Memory B cell (primary cell): ENCODE results near the gene KRTAP21-1.

Source experiments
- ATAC-seq: fragments of 150-1000 bp; cut with Tn5 transposase; 2 replicates; pipeline ENCODE4 v1.10.0; 2021; ENCODE audit warnings: low read depth, mild to moderate bottlenecking, moderate library complexity
- DNase-seq, 2 donors: peaks; one replicate each; pipeline ENCODE4 v3.0.0; 2022; ENCODE audit warnings: low spot score in 2 of 2
- H3K27ac Mint-ChIP-seq: one replicate; pipeline ENCODE4 v1.8.0; 2022; ENCODE audit warnings: mild to moderate bottlenecking, moderate library complexity, mixed read lengths
- H3K27me3 Mint-ChIP-seq: one replicate; pipeline ENCODE4 v1.8.0; 2022; ENCODE audit warnings: mixed read lengths
- H3K36me3 Mint-ChIP-seq: one replicate; pipeline ENCODE4 v1.8.0; 2022; ENCODE audit warnings: mild to moderate bottlenecking, mixed read lengths
- H3K4me1 Mint-ChIP-seq: one replicate; pipeline ENCODE4 v1.8.0; 2022; ENCODE audit warnings: mixed read lengths
- H3K4me3 Mint-ChIP-seq: one replicate; pipeline ENCODE4 v1.8.0; 2022; ENCODE audit warnings: mild to moderate bottlenecking, moderate library complexity, mixed read lengths
- H3K9me3 Mint-ChIP-seq: one replicate; pipeline ENCODE4 v1.8.0; 2022; ENCODE audit warnings: mixed read lengths

The KRTAP21-1 gene

GRCh38 chr21:30714946-30715345 is 40.3 kb downstream of the KRTAP21-1 start:
- DNase-seq (no peak), ATAC-seq (no peak)
- Mint-ChIP-seq H3K36me3 (no peaks in the 10 kb centered on the region), H3K9me3 (peaks cover 6% of the 10 kb centered on the region), H3K4me1 (no peaks in the 10 kb centered on the region), H3K27me3 (no peaks in the 10 kb centered on the region), H3K27ac (no peak overlapping the region), H3K4me3 (no peak overlapping the region)

- H3K4me3 Mint-ChIP-seq: no peak overlapping the region
- no peaks in the 10 kb centered on the region for H3K27me3 Mint-ChIP-seq
These were observed 40.8 kb downstream of the KRTAP21-1 start for GRCh38 chr21:30714456-30714855.

GRCh38 chr21:30713766-30714165 is 41.5 kb downstream of the KRTAP21-1 start:
- H3K9me3 Mint-ChIP-seq: peaks cover 6% of the 10 kb centered on the region
- no peaks in the 10 kb centered on the region for H3K36me3 Mint-ChIP-seq
- H3K4me3 Mint-ChIP-seq: no peak overlapping the region
- H3K27ac Mint-ChIP-seq: no peak overlapping the region
- DNase-seq (no peak), ATAC-seq (no peak)
- H3K4me1 Mint-ChIP-seq: no peaks in the 10 kb centered on the region
- H3K27me3 Mint-ChIP-seq: no peaks in the 10 kb centered on the region

More at GRCh38 chr21:30714456-30714855, 40.8 kb downstream of the KRTAP21-1 start:
- no peaks in the 10 kb centered on the region for H3K36me3 Mint-ChIP-seq
- no peaks in the 10 kb centered on the region for H3K4me1 Mint-ChIP-seq
- no peak for ATAC-seq
- no peak overlapping the region for H3K27ac Mint-ChIP-seq
- no peak for DNase-seq
- H3K9me3 Mint-ChIP-seq: peaks cover 6% of the 10 kb centered on the region

- Mint-ChIP-seq H3K36me3 (no peaks in the 10 kb centered on the region), H3K9me3 (peaks cover 6% of the 10 kb centered on the region), H3K27me3 (no peaks in the 10 kb centered on the region), H3K4me1 (no peaks in the 10 kb centered on the region), H3K4me3 (no peak overlapping the region), H3K27ac (no peak overlapping the region)
- ATAC-seq: no peak
- DNase-seq: no peak
These were observed 44.7 kb downstream of the KRTAP21-1 start for GRCh38 chr21:30710499-30710898.

GRCh38 chr21:30707409-30707808 is 47.8 kb downstream of the KRTAP21-1 start:
- no peaks in the 10 kb centered on the region for H3K36me3 Mint-ChIP-seq
- H3K4me1 Mint-ChIP-seq: no peaks in the 10 kb centered on the region
- ATAC-seq (no peak), DNase-seq (no peak)
- H3K4me3 Mint-ChIP-seq: no peak overlapping the region
- no peaks in the 10 kb centered on the region for H3K27me3 Mint-ChIP-seq
- H3K9me3 Mint-ChIP-seq: peaks cover 8% of the 10 kb centered on the region
- H3K27ac Mint-ChIP-seq: no peak overlapping the region
